KMS-11 (cell line): ENCODE data around the gene CTSA.

Source experiments
- H2AFZ ChIP-seq: fragments of 200-600 bp; sonication (generic); 2 replicates; pipeline ENCODE4 v1.6.1; 2016; ENCODE audit warnings: antibody characterized with exemption, mixed run types, low read depth
- H3K27ac ChIP-seq: fragments of 200-600 bp; sonication (generic); 2 replicates; pipeline ENCODE4 v1.6.1; 2016; ENCODE audit warnings: mild to moderate bottlenecking, mixed run types
- H3K27me3 ChIP-seq: fragments of 200-600 bp; sonication (generic); 2 replicates; pipeline ENCODE4 v1.6.1; 2017; ENCODE audit warnings: mild to moderate bottlenecking, low read depth, mixed run types, moderate library complexity; ENCODE audit not compliant: insufficient read depth
- H3K36me3 ChIP-seq: fragments of 200-600 bp; sonication (generic); 2 replicates; pipeline ENCODE4 v1.6.1; 2017; ENCODE audit warnings: mild to moderate bottlenecking, mixed run types; ENCODE audit not compliant: insufficient read depth
- H3K4me1 ChIP-seq: fragments of 200-600 bp; sonication (generic); 2 replicates; pipeline ENCODE4 v1.6.1; 2016; ENCODE audit warnings: mild to moderate bottlenecking, low read depth, mixed run types; ENCODE audit not compliant: poor library complexity, severe bottlenecking
- H3K4me2 ChIP-seq: fragments of 200-600 bp; sonication (generic); 2 replicates; pipeline ENCODE4 v1.7.0; 2016; ENCODE audit warnings: mild to moderate bottlenecking, mixed run types
- H3K4me3 ChIP-seq: fragments of 200-600 bp; sonication (generic); IDR thresholded peaks from 2 replicates; pipeline ENCODE4 v1.6.1; 2017; ENCODE audit warnings: low read depth, low read length, mixed read lengths; ENCODE audit not compliant: insufficient read depth
- H3K79me2 ChIP-seq: fragments of 200-600 bp; sonication (generic); 2 replicates; pipeline ENCODE4 v1.6.1; 2016; ENCODE audit warnings: low read depth, mixed run types; ENCODE audit not compliant: insufficient read depth
- H3K9ac ChIP-seq: fragments of 200-600 bp; sonication (generic); 2 replicates; pipeline ENCODE4 v1.6.1; 2016; ENCODE audit warnings: mild to moderate bottlenecking, mixed run types
- H4K20me1 ChIP-seq: fragments of 200-600 bp; sonication (generic); 2 replicates; pipeline ENCODE4 v1.6.1; 2016; ENCODE audit warnings: mild to moderate bottlenecking, mixed run types; ENCODE audit not compliant: insufficient read depth
- CTCF ChIP-seq: fragments of 200-600 bp; sonication (generic); conservative IDR thresholded peaks from 2 replicates; pipeline ENCODE4 v1.6.1; 2017; ENCODE audit warnings: low read depth, mild to moderate bottlenecking, antibody characterized with exemption, low read length, moderate library complexity, mixed read lengths

Gene CTSA

DNA sequence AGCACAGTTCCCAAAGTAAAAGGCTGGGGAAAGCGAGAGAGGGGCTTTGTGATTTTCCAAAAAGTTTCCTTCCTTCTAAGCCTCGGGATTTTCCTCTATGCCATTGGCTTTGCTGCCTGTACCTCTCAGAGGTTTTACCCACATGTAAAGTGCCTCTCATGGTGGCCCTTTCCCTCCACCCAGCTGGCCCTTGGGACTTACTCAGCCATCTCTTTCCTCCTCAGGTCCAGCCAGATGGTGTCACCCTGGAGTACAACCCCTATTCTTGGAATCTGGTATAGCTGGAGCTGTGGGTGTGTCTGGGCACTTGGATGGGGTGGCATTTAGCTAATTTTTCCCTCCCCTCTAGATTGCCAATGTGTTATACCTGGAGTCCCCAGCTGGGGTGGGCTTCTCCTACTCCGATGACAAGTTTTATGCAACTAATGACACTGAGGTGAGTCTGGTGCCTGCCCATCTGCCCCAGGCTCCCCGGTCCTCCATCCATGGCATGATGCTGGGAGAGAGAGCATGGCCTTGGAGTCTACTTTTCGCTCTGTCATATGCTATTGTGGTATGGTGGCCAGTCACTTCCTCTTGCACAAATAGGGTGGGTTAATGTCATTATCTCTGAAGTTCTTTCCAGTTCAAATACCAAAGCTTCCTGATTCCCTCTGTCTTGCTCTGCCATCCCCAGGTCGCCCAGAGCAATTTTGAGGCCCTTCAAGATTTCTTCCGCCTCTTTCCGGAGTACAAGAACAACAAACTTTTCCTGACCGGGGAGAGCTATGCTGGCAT lies 1.1 kb downstream of the CTSA start:
- H4K20me1 ChIP-seq, result no peaks in the 10 kb centered on the region
- H3K9ac ChIP-seq, result peak overlapping the region; percentile 70; the same call in 1 of the 2 replicates
- no peaks in the 10 kb centered on the region for H3K79me2 ChIP-seq
- H3K27ac ChIP-seq, result no peak overlapping the region
- no peaks in the 10 kb centered on the region for H3K27me3 ChIP-seq
- H3K4me2 ChIP-seq, result peak overlapping the region; percentile 100
- H3K4me1 ChIP-seq, result peaks cover 10% of the 10 kb centered on the region
- H3K4me3 ChIP-seq, result peak overlapping the region; percentile 55
- TF ChIP-seq CTCF, result no peak
- no peaks in the 10 kb centered on the region for H3K36me3 ChIP-seq
- H2AFZ ChIP-seq, result peak overlapping the region; percentile 99; the same call in 1 of the 2 replicates

GRCh38 chr20:45892828-45893500 lies 1.8 kb downstream of the CTSA start:
- TF ChIP-seq CTCF, result no peak
- Histone ChIP-seq H3K4me2 (no peak overlapping the region), H4K20me1 (no peaks in the 10 kb centered on the region), H3K4me1 (peaks cover 10% of the 10 kb centered on the region), H3K9ac (no peak overlapping the region), H3K27me3 (no peaks in the 10 kb centered on the region), H3K36me3 (no peaks in the 10 kb centered on the region), H2AFZ (no peak overlapping the region), H3K79me2 (no peaks in the 10 kb centered on the region), H3K27ac (no peak overlapping the region), H3K4me3 (no peak overlapping the region)

- Histone ChIP-seq H3K4me3 (no peak overlapping the region), H3K36me3 (no peaks in the 10 kb centered on the region), H3K79me2 (no peaks in the 10 kb centered on the region), H2AFZ (no peak overlapping the region), H3K27me3 (no peaks in the 10 kb centered on the region), H4K20me1 (no peaks in the 10 kb centered on the region), H3K9ac (no peak overlapping the region), H3K4me2 (no peak overlapping the region), H3K4me1 (peaks cover 10% of the 10 kb centered on the region), H3K27ac (no peak overlapping the region)
- TF ChIP-seq CTCF, result no peak
These were observed 2.7 kb downstream of the CTSA start for GRCh38 chr20:45893831-45894230.

- Histone ChIP-seq H3K9ac (no peak overlapping the region), H4K20me1 (no peaks in the 10 kb centered on the region), H3K79me2 (no peaks in the 10 kb centered on the region), H3K27me3 (no peaks in the 10 kb centered on the region), H3K4me3 (no peak overlapping the region), H2AFZ (no peak overlapping the region), H3K4me2 (no peak overlapping the region), H3K36me3 (no peaks in the 10 kb centered on the region), H3K4me1 (peaks cover 10% of the 10 kb centered on the region), H3K27ac (no peak overlapping the region)
- no peak for TF ChIP-seq CTCF
These were observed 3.7 kb downstream of the CTSA start for GRCh38 chr20:45894797-45895196.
